ENCODE data around the gene LRRC36.

The LRRC36 gene

DNA sequence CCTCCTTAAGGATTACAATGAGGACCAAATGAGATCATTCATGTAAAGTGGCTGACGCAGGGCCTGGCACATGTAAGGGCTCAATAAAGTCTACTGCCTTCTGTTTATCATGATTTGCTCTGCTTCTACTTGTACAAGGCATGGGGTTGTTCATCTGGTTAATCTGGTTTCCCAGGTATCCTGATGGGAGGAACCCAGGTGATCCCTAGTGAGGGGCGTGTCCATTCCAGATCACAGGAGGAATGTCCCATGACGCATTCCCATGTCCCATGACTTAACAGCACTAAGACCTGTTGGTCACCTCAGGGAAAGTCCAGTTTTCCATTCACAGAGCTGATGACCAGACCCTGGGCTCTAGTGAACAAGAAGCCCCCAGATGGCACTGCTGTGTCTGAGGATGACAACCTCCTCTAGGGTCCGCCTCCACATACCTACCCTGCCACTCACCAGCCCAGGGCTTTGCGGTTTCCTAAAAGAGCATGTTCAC is 78.2 kb downstream of the LRRC36 start:
- DNase-seq (ENCODE audit: low read depth), result no peak
- H3K4me3 ChIP-seq (ENCODE audit: low read depth, low read length), result no peak overlapping the region
- TF ChIP-seq, protein P1, sequence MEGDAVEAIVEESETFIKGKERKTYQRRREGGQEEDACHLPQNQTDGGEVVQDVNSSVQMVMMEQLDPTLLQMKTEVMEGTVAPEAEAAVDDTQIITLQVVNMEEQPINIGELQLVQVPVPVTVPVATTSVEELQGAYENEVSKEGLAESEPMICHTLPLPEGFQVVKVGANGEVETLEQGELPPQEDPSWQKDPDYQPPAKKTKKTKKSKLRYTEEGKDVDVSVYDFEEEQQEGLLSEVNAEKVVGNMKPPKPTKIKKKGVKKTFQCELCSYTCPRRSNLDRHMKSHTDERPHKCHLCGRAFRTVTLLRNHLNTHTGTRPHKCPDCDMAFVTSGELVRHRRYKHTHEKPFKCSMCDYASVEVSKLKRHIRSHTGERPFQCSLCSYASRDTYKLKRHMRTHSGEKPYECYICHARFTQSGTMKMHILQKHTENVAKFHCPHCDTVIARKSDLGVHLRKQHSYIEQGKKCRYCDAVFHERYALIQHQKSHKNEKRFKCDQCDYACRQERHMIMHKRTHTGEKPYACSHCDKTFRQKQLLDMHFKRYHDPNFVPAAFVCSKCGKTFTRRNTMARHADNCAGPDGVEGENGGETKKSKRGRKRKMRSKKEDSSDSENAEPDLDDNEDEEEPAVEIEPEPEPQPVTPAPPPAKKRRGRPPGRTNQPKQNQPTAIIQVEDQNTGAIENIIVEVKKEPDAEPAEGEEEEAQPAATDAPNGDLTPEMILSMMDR (IDR thresholded peaks at IDR 0.05; ENCODE audit: insufficient read depth, low read depth, low read length, missing control alignments), result no peak

DNA sequence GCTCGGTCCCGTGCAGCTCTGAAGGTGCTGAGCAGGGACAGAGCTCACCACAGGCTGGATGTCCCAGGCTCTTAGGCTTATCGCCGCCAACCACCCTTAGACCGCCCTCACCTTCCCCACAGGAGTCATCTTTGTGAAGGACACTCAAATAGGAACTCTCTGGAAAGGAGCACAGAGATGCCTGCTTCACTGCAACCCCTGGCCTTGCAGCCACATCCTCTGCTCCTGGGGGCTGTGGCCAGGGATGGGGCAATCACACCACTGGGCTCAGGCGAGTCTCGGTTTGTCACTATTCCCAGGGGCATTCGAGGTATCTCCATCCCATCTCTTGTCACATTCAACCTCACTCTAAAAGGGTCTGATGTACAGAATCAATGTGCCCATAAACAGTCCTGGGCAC is 78.7 kb downstream of the LRRC36 start:
- H3K4me3 ChIP-seq (ENCODE audit: low read depth, low read length), result no peak overlapping the region
- TF ChIP-seq, protein P1 (IDR thresholded peaks at IDR 0.05; ENCODE audit: insufficient read depth, low read depth, low read length, missing control alignments), result no peak
- no peak for DNase-seq (ENCODE audit: low read depth)

DNA sequence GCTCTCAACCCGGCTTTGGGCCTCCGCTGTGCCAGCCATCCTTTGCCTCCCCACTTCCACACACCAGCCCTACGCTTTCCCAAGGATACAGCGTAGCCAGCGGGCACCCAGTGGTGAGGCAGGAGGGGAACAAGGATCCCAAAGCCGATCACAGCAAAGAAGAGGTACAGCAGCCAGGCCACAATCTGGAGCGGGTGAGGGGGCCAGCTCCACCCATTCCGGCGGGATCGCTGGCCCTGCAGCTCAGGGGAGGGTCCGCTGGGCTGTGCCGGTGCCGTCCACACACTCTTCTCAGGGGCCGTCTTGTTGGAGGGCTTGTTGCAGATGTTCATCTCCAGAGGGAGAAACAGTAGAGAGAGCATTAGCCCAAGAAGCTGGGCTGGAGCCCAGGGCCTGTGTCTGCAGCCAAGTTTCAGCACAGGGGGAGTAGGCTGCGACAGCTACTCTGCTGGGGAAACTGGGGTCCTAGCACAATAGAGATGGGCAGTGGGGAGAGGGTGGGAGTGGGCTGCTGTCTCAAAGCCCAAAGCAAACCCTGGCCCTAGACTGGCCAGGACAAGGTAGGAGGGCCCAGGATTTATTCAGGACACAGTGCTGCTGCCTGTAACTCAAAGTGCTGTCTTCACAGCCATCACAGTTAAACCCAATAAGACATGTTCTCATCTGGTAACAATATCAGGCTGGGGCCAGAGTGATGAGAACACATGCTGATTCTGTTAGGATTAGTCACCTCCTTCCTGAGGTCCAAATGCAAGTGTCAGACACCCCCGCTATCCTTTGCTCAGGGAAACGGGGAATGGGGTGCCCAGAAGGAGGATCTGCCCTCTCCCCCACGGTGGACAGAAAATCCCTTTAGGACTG is 79.7 kb downstream of the LRRC36 start:
- TF ChIP-seq, protein P1 (IDR thresholded peaks at IDR 0.05; ENCODE audit: insufficient read depth, low read depth, low read length, missing control alignments), result no peak
- H3K4me3 ChIP-seq (ENCODE audit: low read depth, low read length), result no peak overlapping the region
- DNase-seq (ENCODE audit: low read depth), result no peak

DNA sequence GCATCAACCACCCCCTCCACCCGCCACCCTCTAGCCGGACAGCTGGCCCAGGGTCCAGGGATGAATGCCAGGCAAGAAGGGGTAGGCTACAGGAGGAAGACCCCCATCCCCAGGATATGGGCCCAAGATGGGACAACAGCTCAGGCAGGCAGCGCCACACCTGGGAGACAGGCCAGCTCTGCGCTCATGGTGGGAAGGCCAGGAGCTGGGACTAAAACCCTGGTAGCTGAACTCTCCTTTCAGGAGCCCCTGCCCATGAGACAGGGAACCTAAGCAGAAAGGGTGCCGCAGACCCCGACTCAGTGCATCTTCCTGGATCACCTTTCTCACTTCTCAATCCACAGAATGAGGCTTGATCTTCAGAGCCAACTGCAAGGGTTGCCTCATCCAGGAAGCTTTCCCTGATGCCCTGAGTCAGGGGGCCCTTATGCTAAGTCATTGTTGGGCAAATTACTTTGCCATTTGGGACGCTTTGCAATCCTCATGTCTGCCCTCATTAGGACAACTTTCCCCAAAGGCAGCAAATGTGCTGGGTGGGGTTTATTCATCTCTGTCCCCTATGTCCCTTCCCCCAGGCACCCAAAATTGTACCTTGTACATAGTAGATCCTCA is 80.7 kb downstream of the LRRC36 start:
- no peak for DNase-seq (ENCODE audit: low read depth)
- TF ChIP-seq, protein P1 (IDR thresholded peaks at IDR 0.05; ENCODE audit: insufficient read depth, low read depth, low read length, missing control alignments), result no peak
- no peak overlapping the region for H3K4me3 ChIP-seq (ENCODE audit: low read depth, low read length)

DNA sequence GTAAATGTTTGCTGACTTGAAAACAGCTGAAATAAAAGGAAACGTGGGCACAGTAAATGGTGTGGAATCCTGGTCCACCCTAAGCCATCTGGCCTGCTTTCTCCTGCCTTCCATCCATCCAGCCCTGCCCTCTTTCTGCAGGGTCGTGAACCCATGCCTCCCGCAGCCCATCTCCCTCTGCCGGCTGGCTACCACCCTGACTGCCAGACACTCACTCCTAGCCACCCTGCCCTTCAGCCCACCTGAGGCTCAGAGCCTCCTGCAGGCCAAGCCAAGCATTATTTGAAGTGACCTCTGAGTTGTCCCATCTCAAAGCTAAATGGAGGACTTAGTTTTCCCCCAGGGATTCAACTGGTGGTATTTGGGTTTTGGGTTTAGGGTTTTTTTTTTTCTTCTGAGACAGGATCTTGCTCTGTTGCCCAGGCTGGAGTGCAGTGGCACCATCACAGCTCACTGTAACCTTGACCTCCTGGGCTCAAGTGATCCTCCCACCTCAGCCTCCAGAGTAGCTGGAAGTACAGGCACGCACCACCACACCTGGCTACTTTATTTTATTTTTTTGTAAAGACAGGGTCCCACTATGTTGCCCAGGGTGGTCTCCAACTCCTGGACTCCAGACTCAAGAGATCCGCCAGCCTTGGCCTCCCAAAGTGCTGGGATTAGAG is 81.3 kb downstream of the LRRC36 start:
- no peak overlapping the region for H3K4me3 ChIP-seq (ENCODE audit: low read depth, low read length)
- TF ChIP-seq, protein P1 (IDR thresholded peaks at IDR 0.05; ENCODE audit: insufficient read depth, low read depth, low read length, missing control alignments), result no peak
- DNase-seq (ENCODE audit: low read depth), result no peak

DNA sequence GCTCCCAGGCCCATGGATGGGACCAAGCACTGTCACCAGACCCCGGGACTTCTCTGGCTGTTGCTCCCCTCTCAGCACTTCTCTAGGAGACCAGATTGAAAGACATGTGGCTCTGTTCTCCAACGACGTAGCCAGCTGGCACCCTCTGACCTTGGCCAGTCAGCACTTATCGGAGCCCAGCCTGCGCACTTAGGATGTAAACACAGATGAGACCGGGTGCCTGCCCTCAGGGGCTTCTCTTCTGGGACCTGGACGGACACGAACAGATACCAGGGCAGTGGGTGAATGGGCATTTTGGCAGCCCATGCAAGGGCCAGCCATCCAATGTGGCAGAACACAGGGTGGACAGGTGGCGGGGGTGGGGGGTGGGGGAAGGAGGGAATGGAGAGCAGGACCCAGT is 83.0 kb downstream of the LRRC36 start:
- no peak overlapping the region for H3K4me3 ChIP-seq (ENCODE audit: low read depth, low read length)
- DNase-seq (ENCODE audit: low read depth), result no peak
- TF ChIP-seq, protein P1 (IDR thresholded peaks at IDR 0.05; ENCODE audit: insufficient read depth, low read depth, low read length, missing control alignments), result no peak
